Breast epithelium (tissue), 3 donors: ENCODE measurements around the gene SEC31B.

Source experiments
- CTCF ChIP-seq, 3 donors: fragments of 450-650 bp; IDR thresholded peaks; one replicate each; pipeline ENCODE4 v1.5.1; 2016 to 2017; ENCODE audit warnings: antibody characterized with exemption in 3 of 3, mild to moderate bottlenecking in 3 of 3, moderate library complexity in 3 of 3
- POLR2AphosphoS5 ChIP-seq, 3 donors: sonication (generic); formaldehyde crosslinking; IDR thresholded peaks; one replicate each; pipeline ENCODE4 v1.6.1; 2017; ENCODE audit warnings: antibody characterized with exemption in 3 of 3

DNA sequence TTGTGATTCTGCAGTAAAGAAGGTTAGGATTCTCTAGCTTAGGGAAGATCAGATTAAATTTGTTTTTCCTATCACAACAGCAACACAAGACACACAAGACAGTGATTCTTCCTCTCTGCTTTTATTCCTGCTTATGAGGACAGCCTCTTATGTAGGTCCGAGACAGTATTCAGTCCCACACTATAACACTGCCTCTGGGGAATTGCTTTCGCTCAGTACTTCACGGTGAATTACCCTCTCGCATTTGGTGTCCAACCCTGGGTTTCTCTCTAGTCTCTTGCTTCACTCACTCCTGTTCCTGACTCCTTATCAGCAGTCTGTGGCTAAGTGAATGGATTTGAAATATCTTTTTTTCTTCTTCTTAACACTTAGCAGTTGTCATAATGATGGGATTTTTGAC lies 17.8 kb upstream of the SEC31B start:
- TF ChIP-seq CTCF (IDR thresholded peaks at IDR 0.05) (no peak), POLR2AphosphoS5 (IDR thresholded peaks at IDR 0.05) (no peak)
